Keratinocyte (primary cell): ENCODE results near the gene MLH1. TPM values are rescaled to one million over a fixed set of nuclear protein-coding genes. Genes with fewer than 3 reads are reported as not detected.

Experiments
- DNase-seq: peaks from one replicate; pipeline ENCODE4 v3.0.0-alpha.2; 2011; ENCODE audit warnings: low read depth, missing footprints, low spot score
- FAIRE-seq: peaks from 2 replicates; lab custom pipeline; 2011; peaks lifted over from hg19 to GRCh38; lab: Jason Lieb, UNC
- H2AFZ ChIP-seq: 2 replicates; pipeline ENCODE4 v1.6.0; 2012; ENCODE audit warnings: low read length, control low read depth, inconsistent platforms; ENCODE audit not compliant: control insufficient read depth
- H3K27ac ChIP-seq: 2 replicates; pipeline ENCODE4 v1.5.1; 2011; ENCODE audit warnings: low read length; ENCODE audit not compliant: control insufficient read depth, insufficient read depth
- H3K27me3 ChIP-seq: 3 replicates; pipeline ENCODE4 v1.6.0; 2011; ENCODE audit warnings: low read length; ENCODE audit not compliant: control insufficient read depth, insufficient read depth; ENCODE audit errors: extremely low read depth
- H3K36me3 ChIP-seq, 2 experiments: 2 replicates in 1 of 2; 3 replicates in 1 of 2; pipeline ENCODE4 v1.5.1; 2011; ENCODE audit warnings: low read length in 2 of 2, mild to moderate bottlenecking in 1 of 2; ENCODE audit not compliant: control insufficient read depth in 2 of 2, insufficient read depth in 2 of 2; ENCODE audit errors: extremely low read depth in 1 of 2
- H3K4me1 ChIP-seq: 3 replicates; pipeline ENCODE4 v1.5.1; 2011; ENCODE audit warnings: low read length; ENCODE audit not compliant: control insufficient read depth, insufficient read depth; ENCODE audit errors: extremely low read depth
- H3K4me2 ChIP-seq: 3 replicates; pipeline ENCODE4 v1.6.0; 2011; ENCODE audit warnings: low read depth, low read length; ENCODE audit not compliant: control insufficient read depth, insufficient read depth; ENCODE audit errors: extremely low read depth
- H3K4me3 ChIP-seq, 3 experiments: fragments of 200-600 bp in 1 of 3; sonication (generic) in 1 of 3; 2 replicates in 2 of 3; 3 replicates in 1 of 3; pipeline ENCODE4 v1.5.1; 2011 to 2016; ENCODE audit warnings: low read length in 3 of 3, mild to moderate bottlenecking in 3 of 3, control low read depth in 2 of 3, inconsistent platforms in 1 of 3, low read depth in 1 of 3, mixed read lengths in 1 of 3, mixed run types in 1 of 3, moderate library complexity in 1 of 3; ENCODE audit not compliant: control insufficient read depth in 2 of 3, insufficient read depth in 2 of 3; ENCODE audit errors: extremely low read depth in 1 of 3
- H3K79me2 ChIP-seq: 2 replicates; pipeline ENCODE4 v1.6.0; 2012; ENCODE audit warnings: low read length; ENCODE audit not compliant: control insufficient read depth, insufficient read depth
- H3K9ac ChIP-seq: 3 replicates; pipeline ENCODE4 v1.6.0; 2011; ENCODE audit warnings: low read length; ENCODE audit not compliant: control insufficient read depth, insufficient read depth; ENCODE audit errors: extremely low read depth
- H3K9me1 ChIP-seq: 3 replicates; pipeline ENCODE4 v1.6.0; 2011; ENCODE audit warnings: low read length; ENCODE audit not compliant: control insufficient read depth, insufficient read depth; ENCODE audit errors: extremely low read depth
- H3K9me3 ChIP-seq: 2 replicates; pipeline ENCODE4 v1.5.1; 2012; ENCODE audit warnings: low read depth, low read length; ENCODE audit not compliant: control insufficient read depth
- H4K20me1 ChIP-seq: 3 replicates; pipeline ENCODE4 v1.6.0; 2011; ENCODE audit warnings: low read length; ENCODE audit not compliant: control insufficient read depth, insufficient read depth; ENCODE audit errors: extremely low read depth
- EZH2 ChIP-seq: IDR thresholded peaks from one replicate; pipeline ENCODE4 v1.6.1; 2012; ENCODE audit warnings: inconsistent platforms, mild to moderate bottlenecking, low read length, moderate library complexity
- dilution Hi-C: fragments of 300-500 bp; cut with MboI; formaldehyde crosslinking; loops from one replicate; pipeline ENCODE4 v1.7.0; 2020; ENCODE audit warnings: low sequenced_read_pairs; ENCODE audit not compliant: extremely low pct_ligation_motif_present
- polyA plus RNA-seq, 5 experiments: library from polyadenylated mRNA; depleted of rRNA in 3 of 5; stranded (reverse) in 3 of 5; stranded (forward) in 1 of 5; unstranded in 1 of 5; fragments of >200 nt; gene quantifications; 1 replicate in 1 of 5; 2 replicates in 3 of 5; 3 replicates in 1 of 5; pipeline versions ENCODE4 v1.2.1 to v1.2.3, GENCODE V29; 2011 to 2012; ENCODE audit warnings: missing spikeins in 2 of 5, low read depth in 1 of 5, low replicate concordance in 1 of 5
- TF ChIP-seq, protein P1 (sequence below), 3 experiments: IDR thresholded peaks in 1 of 3; conservative IDR thresholded peaks in 1 of 3; optimal IDR thresholded peaks in 1 of 3; 2 replicates in 2 of 3; 3 replicates in 1 of 3; pipeline versions ENCODE3 to v1.5.1; 2011; ENCODE audit warnings: low read length in 3 of 3, mild to moderate bottlenecking in 3 of 3, moderate library complexity in 2 of 3, control low read depth in 1 of 3, inconsistent platforms in 1 of 3; ENCODE audit not compliant: insufficient read depth in 2 of 3; ENCODE audit errors: extremely low read depth in 1 of 3

Gene MLH1
- polyA plus RNA-seq, 1 donor (not counting 4 experiments of a cell fraction or from before 2014, with no cell fraction given), result 44.7 TPM

DNA sequence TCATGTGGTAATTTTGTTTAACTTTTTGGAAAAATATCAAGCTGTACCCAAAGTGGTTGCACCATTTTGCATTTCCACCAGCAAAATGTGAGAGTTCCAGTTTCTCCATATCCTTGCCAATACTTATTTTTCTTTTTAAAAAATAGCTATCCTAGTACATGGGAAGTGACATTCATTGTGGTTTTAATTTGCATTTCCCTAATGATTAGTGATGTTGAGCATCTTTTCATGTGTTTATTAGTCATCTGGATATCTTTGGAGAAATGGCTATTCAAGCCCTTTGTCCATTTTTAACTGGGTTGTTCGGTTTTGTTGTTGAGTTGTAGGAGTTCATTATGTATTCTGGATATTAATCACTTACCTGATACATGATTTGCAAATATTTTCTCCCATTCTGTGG, 29.0 kb upstream of the MLH1 start:
- dilution Hi-C loops, result no loop called here
- Histone ChIP-seq H3K4me2 (no peak overlapping the region), H4K20me1 (no peaks in the 10 kb centered on the region), H3K4me3 (no peak overlapping the region), H3K36me3 (no peaks in the 10 kb centered on the region), H3K9ac (no peak overlapping the region), H3K79me2 (no peaks in the 10 kb centered on the region), H3K4me1 (peaks cover 12% of the 10 kb centered on the region), H2AFZ (no peak overlapping the region), H3K9me3 (no peaks in the 10 kb centered on the region), H3K27me3 (no peaks in the 10 kb centered on the region), H3K9me1 (no peaks in the 10 kb centered on the region), H3K27ac (no peak overlapping the region)
- DNase-seq, result no peak
- no peak for FAIRE-seq
- TF ChIP-seq, protein P1, sequence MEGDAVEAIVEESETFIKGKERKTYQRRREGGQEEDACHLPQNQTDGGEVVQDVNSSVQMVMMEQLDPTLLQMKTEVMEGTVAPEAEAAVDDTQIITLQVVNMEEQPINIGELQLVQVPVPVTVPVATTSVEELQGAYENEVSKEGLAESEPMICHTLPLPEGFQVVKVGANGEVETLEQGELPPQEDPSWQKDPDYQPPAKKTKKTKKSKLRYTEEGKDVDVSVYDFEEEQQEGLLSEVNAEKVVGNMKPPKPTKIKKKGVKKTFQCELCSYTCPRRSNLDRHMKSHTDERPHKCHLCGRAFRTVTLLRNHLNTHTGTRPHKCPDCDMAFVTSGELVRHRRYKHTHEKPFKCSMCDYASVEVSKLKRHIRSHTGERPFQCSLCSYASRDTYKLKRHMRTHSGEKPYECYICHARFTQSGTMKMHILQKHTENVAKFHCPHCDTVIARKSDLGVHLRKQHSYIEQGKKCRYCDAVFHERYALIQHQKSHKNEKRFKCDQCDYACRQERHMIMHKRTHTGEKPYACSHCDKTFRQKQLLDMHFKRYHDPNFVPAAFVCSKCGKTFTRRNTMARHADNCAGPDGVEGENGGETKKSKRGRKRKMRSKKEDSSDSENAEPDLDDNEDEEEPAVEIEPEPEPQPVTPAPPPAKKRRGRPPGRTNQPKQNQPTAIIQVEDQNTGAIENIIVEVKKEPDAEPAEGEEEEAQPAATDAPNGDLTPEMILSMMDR (optimal IDR thresholded peaks at IDR 0.05 in 1 of 3, IDR thresholded peaks at IDR 0.05 in 1 of 3, conservative IDR thresholded peaks at IDR 0.05 in 1 of 3; ENCODE audit: extremely low read depth in 1 of 3, insufficient read depth in 2 of 3, low read length in 3 of 3), result no peak
- no peak for TF ChIP-seq EZH2

DNA sequence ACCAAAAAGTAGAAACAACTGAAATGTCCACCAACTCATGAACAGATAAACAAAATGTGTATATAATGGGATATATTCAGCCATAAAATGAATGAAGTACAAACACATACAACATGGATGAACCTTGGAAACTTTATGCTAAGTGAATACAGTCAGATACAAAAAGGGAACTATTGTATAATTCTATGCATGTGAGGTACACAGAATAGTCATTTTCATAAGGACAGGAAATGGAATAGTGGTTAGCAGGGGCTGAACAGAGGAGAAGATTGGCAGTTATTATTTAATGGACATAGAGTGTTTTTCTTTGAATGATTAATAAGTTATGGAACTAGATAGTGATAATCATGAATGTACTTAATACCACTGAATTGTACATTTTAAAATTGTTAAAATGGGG, 28.5 kb upstream of the MLH1 start:
- no peaks in the 10 kb centered on the region for H3K9me3 ChIP-seq
- FAIRE-seq, result no peak

More for the DNA sequence above, 28.5 kb upstream of the MLH1 start:
- Histone ChIP-seq H3K27ac (no peak overlapping the region), H3K4me1 (peaks cover 16% of the 10 kb centered on the region), H3K9me1 (no peaks in the 10 kb centered on the region), H2AFZ (peak overlapping the region; percentile 71), H4K20me1 (no peaks in the 10 kb centered on the region), H3K9ac (no peak overlapping the region), H3K4me3 (no peak overlapping the region), H3K27me3 (no peaks in the 10 kb centered on the region), H3K79me2 (no peaks in the 10 kb centered on the region), H3K36me3 (no peaks in the 10 kb centered on the region), H3K4me2 (no peak overlapping the region)
- DNase-seq, result no peak
- TF ChIP-seq, protein P1 (optimal IDR thresholded peaks at IDR 0.05 in 1 of 3, IDR thresholded peaks at IDR 0.05 in 1 of 3, conservative IDR thresholded peaks at IDR 0.05 in 1 of 3; ENCODE audit: extremely low read depth in 1 of 3, insufficient read depth in 2 of 3, low read length in 3 of 3), result no peak
- TF ChIP-seq EZH2, result no peak
- dilution Hi-C loops, result no loop called here
